Thoracic aorta (tissue), 2 donors: Measurements from ENCODE around the gene CSNK1D. TPM values are rescaled to one million over a fixed set of nuclear protein-coding genes. Genes with fewer than 3 reads are reported as not detected.

ENCODE experiments used
- ATAC-seq: fragments of 150-250 bp; one replicate; pipeline ENCODE4 v1.8.0; 2017; ENCODE audit warnings: low read depth; ENCODE audit not compliant: insufficient number of reproducible peaks, low FRiP score
- DNase-seq: peaks from one replicate; pipeline ENCODE4 v3.0.0-alpha.2; 2020; ENCODE audit warnings: low spot score
- H3K27ac ChIP-seq, 2 donors: fragments of 200-600 bp; sonication (generic); 1 replicate in 1 of 2; 2 replicates in 1 of 2; pipeline ENCODE4 v1.5.1; 2016; ENCODE audit warnings: mild to moderate bottlenecking in 2 of 2, moderate library complexity in 2 of 2
- H3K27me3 ChIP-seq: fragments of 200-600 bp; sonication (generic); replicated peaks from 2 replicates; pipeline ENCODE4 v1.6.0; 2016; ENCODE audit warnings: mild to moderate bottlenecking; ENCODE audit not compliant: insufficient read depth
- H3K36me3 ChIP-seq: fragments of 200-600 bp; sonication (generic); one replicate; pipeline ENCODE4 v1.5.1; 2016
- H3K4me1 ChIP-seq, 2 donors: fragments of 200-600 bp; sonication (generic); 1 replicate in 1 of 2; 2 replicates in 1 of 2; pipeline versions ENCODE4 v1.5.1 to v1.6.0; 2016; ENCODE audit warnings: low read depth in 2 of 2, mild to moderate bottlenecking in 1 of 2; ENCODE audit not compliant: control insufficient read depth in 1 of 2
- H3K4me3 ChIP-seq: fragments of 200-600 bp; sonication (generic); 2 replicates; pipeline ENCODE4 v1.5.1; 2016; ENCODE audit warnings: mild to moderate bottlenecking
- H3K9me3 ChIP-seq: fragments of 200-600 bp; sonication (generic); 2 replicates; pipeline ENCODE4 v1.5.1; 2016
- CTCF ChIP-seq: fragments of 200-600 bp; sonication (generic); IDR thresholded peaks from one replicate; pipeline ENCODE4 v1.5.1; 2019; ENCODE audit warnings: antibody characterized with exemption
- total RNA-seq, 2 donors: library from RNA; depleted of rRNA; stranded (reverse); fragments of >200 nt; gene quantifications; one replicate each; pipeline versions ENCODE4 v1.1.0 to v1.2.3, GENCODE V29; 2016

Gene CSNK1D
- total RNA-seq, 2 donors from 2014 or later = 69.5 to 71.9 TPM

DNA sequence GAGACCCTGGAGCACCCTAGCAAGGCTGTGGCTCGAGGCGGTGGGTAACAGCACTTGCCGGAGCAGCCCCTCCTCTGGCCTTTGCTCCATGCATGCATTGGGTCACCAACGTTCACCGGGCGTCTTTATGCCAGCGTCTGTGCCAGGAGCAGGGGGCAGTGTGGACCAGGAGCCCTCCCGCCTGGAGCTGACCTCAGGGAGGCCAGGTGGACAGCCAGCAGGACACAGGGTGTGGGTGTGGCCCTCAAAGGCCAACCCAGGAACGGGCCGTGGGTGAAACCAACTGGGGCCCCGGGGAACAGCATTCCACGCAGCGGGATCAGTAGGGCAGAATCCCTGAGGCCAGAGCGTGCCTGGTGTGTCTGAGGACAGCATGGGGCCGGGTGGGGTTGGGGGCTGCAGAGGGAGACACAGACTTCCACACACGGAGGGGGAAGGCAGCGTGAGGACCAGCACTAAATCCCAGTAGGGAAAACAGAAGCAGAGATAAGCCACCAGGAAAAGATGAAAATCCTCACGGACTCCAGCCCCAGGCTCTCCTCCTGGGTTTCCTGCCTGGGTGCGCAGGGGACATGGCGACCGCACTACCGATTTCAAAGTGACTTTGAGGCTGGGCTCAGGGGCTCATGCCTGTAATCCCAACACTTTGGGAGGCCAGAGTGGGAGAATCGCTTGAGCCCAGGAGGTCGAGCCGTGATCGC lies 46.8 kb upstream of the CSNK1D start:
- peaks cover 6% of the 10 kb centered on the region for H3K27me3 ChIP-seq
- ATAC-seq (no peak), DNase-seq (no peak)
- TF ChIP-seq CTCF = no peak
- H3K9me3 ChIP-seq = no peaks in the 10 kb centered on the region
- no peak overlapping the region for H3K4me3 ChIP-seq
- no peaks in the 10 kb centered on the region for H3K36me3 ChIP-seq
- H3K27ac ChIP-seq = no peak overlapping the region
- peaks cover 0 to 8% of the 10 kb centered on the region in 2 donors for H3K4me1 ChIP-seq

DNA sequence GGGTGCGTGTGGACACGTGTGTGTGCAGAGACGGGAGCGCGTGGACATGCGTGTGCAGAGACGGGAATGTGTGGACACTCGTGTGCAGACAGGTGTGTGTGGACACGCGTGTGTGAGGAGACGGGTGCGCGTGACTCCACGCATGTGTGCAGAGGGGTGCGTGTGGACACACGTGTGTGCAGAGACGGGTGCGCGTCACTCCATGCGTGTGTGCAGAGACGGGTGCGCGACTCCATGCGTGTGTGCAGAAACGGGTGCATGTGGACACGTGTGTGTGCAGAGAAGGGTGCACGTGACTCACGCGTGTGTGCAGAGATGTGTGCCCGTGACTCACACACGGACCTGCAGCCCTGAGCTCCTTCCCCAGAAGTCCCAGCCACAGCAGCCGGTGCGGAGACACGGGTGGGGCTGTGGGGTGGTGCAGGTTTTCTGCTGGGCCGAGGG lies 46.1 kb upstream of the CSNK1D start:
- Histone ChIP-seq H3K36me3 (no peaks in the 10 kb centered on the region), H3K27me3 (peaks cover 7% of the 10 kb centered on the region), H3K27ac (no peak overlapping the region), H3K9me3 (no peaks in the 10 kb centered on the region), H3K4me1 (peaks cover 0 to 8% of the 10 kb centered on the region in 2 donors), H3K4me3 (no peak overlapping the region)
- DNase-seq = no peak
- TF ChIP-seq CTCF = no peak
- ATAC-seq = no peak

- no peaks in the 10 kb centered on the region for H3K9me3 ChIP-seq
- peaks cover 11% of the 10 kb centered on the region for H3K27me3 ChIP-seq
- no peak for TF ChIP-seq CTCF
- H3K4me1 ChIP-seq = peaks cover 0 to 8% of the 10 kb centered on the region in 2 donors
- ATAC-seq (no peak), DNase-seq (no peak)
- no peak overlapping the region for H3K27ac ChIP-seq
- H3K4me3 ChIP-seq = no peak overlapping the region
- H3K36me3 ChIP-seq = no peaks in the 10 kb centered on the region
These were observed 45.5 kb upstream of the CSNK1D start for GRCh38 chr17:82318772-82319606.

DNA sequence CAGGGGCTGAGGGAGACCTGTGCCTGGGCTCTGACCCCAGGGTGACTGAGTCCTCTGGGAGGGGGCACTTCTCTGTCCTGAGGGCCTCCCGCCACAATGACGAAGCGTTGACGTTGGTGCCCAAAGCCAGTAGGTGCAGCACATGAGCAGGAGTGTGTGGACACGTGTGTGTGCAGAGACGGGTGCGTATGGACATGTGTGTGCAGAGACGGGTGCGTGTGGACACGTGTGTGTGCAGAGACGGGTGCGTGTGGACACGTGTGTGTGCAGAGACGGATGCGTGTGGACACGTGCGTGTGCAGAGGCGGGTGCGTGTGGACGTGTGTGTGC lies 44.6 kb upstream of the CSNK1D start:
- ATAC-seq = no peak
- H3K9me3 ChIP-seq = no peaks in the 10 kb centered on the region
- no peaks in the 10 kb centered on the region for H3K36me3 ChIP-seq
- DNase-seq = no peak
- H3K4me1 ChIP-seq = peaks cover 0 to 8% of the 10 kb centered on the region in 2 donors
- no peak overlapping the region for H3K4me3 ChIP-seq
- H3K27ac ChIP-seq = no peak overlapping the region
- no peak for TF ChIP-seq CTCF
- H3K27me3 ChIP-seq = peaks cover 11% of the 10 kb centered on the region

GRCh38 chr17:82317394-82318168 lies 44.1 kb upstream of the CSNK1D start, which contains the start of gene CD7:
Gene CD7, minus strand, starts transcription at chr17:82317608. Its CDS starts 113 bp downstream, at chr17:82317495.
- no peak for TF ChIP-seq CTCF
- no peak within 1 kb of the TSS for H3K27ac ChIP-seq
- DNase-seq = no peak
- no peak for ATAC-seq
- no peaks in the 10 kb centered on the region for H3K9me3 ChIP-seq
- peaks cover 11% of the 10 kb centered on the region for H3K27me3 ChIP-seq
- peaks cover 0 to 8% of the 10 kb centered on the region in 2 donors for H3K4me1 ChIP-seq
- peak within 1 kb of the TSS; percentile 16 for H3K4me3 ChIP-seq
- H3K36me3 ChIP-seq = no peaks in the 10 kb centered on the region
